HepG2 (cell line): ENCODE data around the gene PTMA. TPM values are rescaled to one million over a fixed set of nuclear protein-coding genes. Genes with fewer than 3 reads are reported as not detected.

ENCODE experiments used
- ATF2 ChIP-seq: sonication (generic); formaldehyde crosslinking; IDR thresholded peaks from 2 replicates; pipeline ENCODE4 v1.4.0; 2020; ENCODE audit warnings: missing genetic modification reagents
- ATM ChIP-seq: fragments of 450-650 bp; IDR thresholded peaks from 2 replicates; pipeline ENCODE4 v1.7.1; 2017; ENCODE audit warnings: mild to moderate bottlenecking, borderline replicate concordance
- CREB3 ChIP-seq: sonication (generic); formaldehyde crosslinking; IDR thresholded peaks from 2 replicates; pipeline ENCODE4 v1.5.0; 2020; ENCODE audit warnings: missing genetic modification reagents
- HNRNPL ChIP-seq: fragments of 200-400 bp; formaldehyde crosslinking; IDR thresholded peaks from 2 replicates; pipeline ENCODE4 v1.6.1; 2017; ENCODE audit warnings: mild to moderate bottlenecking, low read depth, low read length
- IKZF1 ChIP-seq: fragments of 450-650 bp; IDR thresholded peaks from 2 replicates; pipeline ENCODE4 v1.7.1; 2016
- KDM2A ChIP-seq: sonication (generic); formaldehyde crosslinking; IDR thresholded peaks from 2 replicates; pipeline ENCODE4 v1.4.0; 2020; ENCODE audit warnings: low read depth, missing genetic modification reagents, borderline replicate concordance
- LCORL ChIP-seq, 2 experiments: fragments of 450-650 bp in 1 of 2; sonication (generic) in 1 of 2; formaldehyde crosslinking in 1 of 2; IDR thresholded peaks; 2 replicates each; pipeline versions ENCODE4 v1.5.0 to v1.6.1; 2017 to 2020; ENCODE audit warnings: antibody characterized with exemption in 1 of 2, missing genetic modification reagents in 1 of 2
- NCOA5 ChIP-seq: sonication (generic); formaldehyde crosslinking; IDR thresholded peaks from 2 replicates; pipeline ENCODE4 v1.4.0; 2020; ENCODE audit warnings: missing genetic modification reagents
- NONO ChIP-seq, 2 experiments: fragments of 450-650 bp in 1 of 2; sonication (generic) in 1 of 2; formaldehyde crosslinking in 1 of 2; IDR thresholded peaks in 1 of 2; conservative IDR thresholded peaks in 1 of 2; 2 replicates each; pipeline versions ENCODE4 v1.6.1 to v1.8.0; 2017 to 2022; ENCODE audit warnings: mild to moderate bottlenecking in 1 of 2, missing genetic modification reagents in 1 of 2, moderate library complexity in 1 of 2
- NR0B2 ChIP-seq: sonication (generic); formaldehyde crosslinking; IDR thresholded peaks from 2 replicates; pipeline ENCODE4 v1.4.0; 2020; ENCODE audit warnings: mild to moderate bottlenecking, missing genetic modification reagents
- REPIN1 ChIP-seq: sonication (generic); formaldehyde crosslinking; IDR thresholded peaks from 2 replicates; pipeline ENCODE4 v1.8.0; 2022; ENCODE audit warnings: missing genetic modification reagents, low read depth, mild to moderate bottlenecking, borderline replicate concordance
- RERE ChIP-seq: IDR thresholded peaks from 2 replicates; pipeline ENCODE4 v1.6.1; 2016; ENCODE audit warnings: low read depth, missing genetic modification reagents, missing compliant biosample characterization
- SAFB2 ChIP-seq: sonication (generic); formaldehyde crosslinking; IDR thresholded peaks from 2 replicates; pipeline ENCODE4 v1.5.1; 2020; ENCODE audit warnings: missing genetic modification reagents, low read depth, mild to moderate bottlenecking, borderline replicate concordance
- TCF7 ChIP-seq: sonication (generic); IDR thresholded peaks from 2 replicates; pipeline ENCODE4 v1.6.1; 2016; ENCODE audit warnings: antibody characterized with exemption, low read depth
- TFDP2 ChIP-seq: sonication (generic); formaldehyde crosslinking; IDR thresholded peaks from 2 replicates; pipeline ENCODE4 v1.4.0; 2020; ENCODE audit warnings: missing genetic modification reagents
- TP53 ChIP-seq: sonication (generic); formaldehyde crosslinking; conservative IDR thresholded peaks from 2 replicates; pipeline ENCODE4 v1.4.0; 2020; ENCODE audit warnings: missing genetic modification reagents
- ZNF432 ChIP-seq: sonication (generic); formaldehyde crosslinking; IDR thresholded peaks from 2 replicates; pipeline ENCODE4 v1.5.0; 2020; ENCODE audit warnings: missing genetic modification reagents, mild to moderate bottlenecking, borderline replicate concordance
- ZNF773 ChIP-seq: sonication (generic); formaldehyde crosslinking; IDR thresholded peaks from 2 replicates; pipeline ENCODE4 v1.4.0; 2020; ENCODE audit warnings: missing genetic modification reagents, borderline replicate concordance
- polyA plus RNA-seq, 8 experiments: library from polyadenylated mRNA; depleted of rRNA in 3 of 8; stranded (reverse) in 7 of 8; unstranded in 1 of 8; fragments of >200 nt; fragmentation: Illumina TruSeq in 4 of 8; extraction: Trizol in 4 of 8; gene quantifications; 2 replicates each; pipeline versions ENCODE4 v1.2.1 to v1.2.3, GENCODE V29; 2011 to 2016; ENCODE audit warnings: low read depth in 4 of 8, missing spikeins in 1 of 8, mixed read lengths in 1 of 8; ENCODE audit not compliant: insufficient read depth in 1 of 8
- total RNA-seq, 5 experiments: library from RNA; depleted of rRNA; stranded (reverse); fragments of >200 nt; fragmentation: Illumina TruSeq; extraction: Trizol; gene quantifications; 2 replicates each; pipeline ENCODE4 v1.2.3, GENCODE V29; 2016; ENCODE audit warnings: low read depth in 1 of 5

Gene PTMA
- total and polyA plus RNA-seq, 2 of the 13 experiments (the other 11 are each of a cell fraction or from before 2014, with no cell fraction given) = 190 to 1,086 TPM

- TF ChIP-seq RERE (no peak), TP53 (CRISPR knock-in tag) (no peak), SAFB2 (CRISPR knock-in tag) (peak; percentile 68), NONO (IDR thresholded peaks at IDR 0.05) (no peak), NONO (CRISPR knock-in tag; conservative IDR thresholded peaks at IDR 0.05) (peak; percentile 92), LCORL (IDR thresholded peaks at IDR 0.05) (no peak), LCORL (CRISPR knock-in tag; IDR thresholded peaks at IDR 0.05) (peak; percentile 72), NR0B2 (peak; percentile 84), ATF2 (CRISPR knock-in tag) (no peak; the same call in none of the 2 replicates), ZNF773 (CRISPR knock-in tag) (no peak), TCF7 (no peak), ZNF432 (CRISPR knock-in tag) (peak; percentile 89; the same call in 1 of the 2 replicates), CREB3 (CRISPR knock-in tag) (no peak; the same call in 1 of the 2 replicates), HNRNPL (peak; percentile 42; the same call in 1 of the 2 replicates), NCOA5 (CRISPR knock-in tag) (no peak), ATM (no peak), KDM2A (CRISPR knock-in tag) (peak; percentile 40; the same call in 1 of the 2 replicates), REPIN1 (peak; percentile 19), IKZF1 (no peak), TFDP2 (CRISPR knock-in tag) (peak; percentile 98)
Observed at GRCh38 chr2:231706731-231707624, 1.3 kb upstream of the PTMA start (continued).
